ENCODE measurements around the gene EGFLAM. TPM values are rescaled to one million over a fixed set of nuclear protein-coding genes. Genes with fewer than 3 reads are reported as not detected.

Gene EGFLAM
- not detected for total RNA-seq

DNA sequence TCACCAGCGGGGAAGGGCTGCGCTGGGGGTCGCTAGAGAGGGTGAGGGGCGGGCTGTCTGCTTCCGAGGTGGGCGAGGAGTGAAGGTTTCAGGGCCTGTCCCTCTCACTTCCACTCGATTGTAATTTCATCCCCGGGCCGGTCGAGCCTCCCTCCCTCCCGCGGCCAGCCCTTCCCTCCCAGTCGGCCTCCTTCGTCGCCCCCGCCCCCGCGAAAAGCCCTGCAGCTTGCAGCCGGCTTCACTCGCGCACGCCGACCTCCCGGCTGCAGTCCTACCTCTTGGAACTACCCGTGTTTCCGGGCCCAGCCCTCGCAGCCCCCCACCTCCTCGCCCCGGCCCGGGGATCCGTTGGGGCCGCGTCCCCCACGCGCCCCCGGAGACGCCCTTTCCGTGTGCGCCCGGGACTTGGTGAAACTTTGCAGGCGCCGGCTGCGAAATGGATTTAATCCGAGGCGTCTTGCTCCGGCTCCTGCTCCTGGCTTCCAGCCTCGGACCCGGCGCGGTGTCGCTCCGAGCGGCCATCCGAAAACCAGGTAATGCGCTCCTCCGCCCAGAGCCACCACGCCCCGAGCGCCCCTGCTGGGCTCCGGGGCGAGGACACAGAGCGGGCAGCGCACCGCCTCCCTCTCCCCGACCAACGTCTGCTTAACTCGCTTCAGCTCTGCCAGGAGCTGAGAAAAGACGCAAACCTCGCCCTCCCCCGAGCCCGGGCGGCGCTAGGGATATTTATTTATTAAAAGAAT is at the start of gene EGFLAM:
Gene EGFLAM (plus strand): TSS at position 241 of the 743 bp plus-strand sequence. CDS start 196 bp downstream, at position 437.
- H3K27ac Mint-ChIP-seq: no peak within 1 kb of the TSS
- ChIA-PET POLR2A (no interaction called here), CTCF (interaction anchor here (1.6 kb wide), 1 partner anchor 13 kb away, joined by 5 read pairs; no protein-coding TSS in a partner anchor)
- H3K36me3 Mint-ChIP-seq (ENCODE audit: low read depth): no peaks in the 10 kb centered on the region
- H3K4me1 Mint-ChIP-seq: peaks cover 8% of the 10 kb centered on the region
- intact Hi-C loops (cut with DNase I, micrococcal nuclease): loop anchor here in 1 of 2 experiments (5.0 kb wide), 1 partner anchor 421 kb away; no protein-coding TSS in a partner anchor
- H3K27me3 Mint-ChIP-seq: peaks cover 55% of the 10 kb centered on the region
- H3K4me3 Mint-ChIP-seq: peak within 1 kb of the TSS; percentile 18
- ATAC-seq (peak; percentile 49), DNase-seq (peak; percentile 40)
- peaks cover 5% of the 10 kb centered on the region for H3K9me3 Mint-ChIP-seq (ENCODE audit: low read depth)

DNA sequence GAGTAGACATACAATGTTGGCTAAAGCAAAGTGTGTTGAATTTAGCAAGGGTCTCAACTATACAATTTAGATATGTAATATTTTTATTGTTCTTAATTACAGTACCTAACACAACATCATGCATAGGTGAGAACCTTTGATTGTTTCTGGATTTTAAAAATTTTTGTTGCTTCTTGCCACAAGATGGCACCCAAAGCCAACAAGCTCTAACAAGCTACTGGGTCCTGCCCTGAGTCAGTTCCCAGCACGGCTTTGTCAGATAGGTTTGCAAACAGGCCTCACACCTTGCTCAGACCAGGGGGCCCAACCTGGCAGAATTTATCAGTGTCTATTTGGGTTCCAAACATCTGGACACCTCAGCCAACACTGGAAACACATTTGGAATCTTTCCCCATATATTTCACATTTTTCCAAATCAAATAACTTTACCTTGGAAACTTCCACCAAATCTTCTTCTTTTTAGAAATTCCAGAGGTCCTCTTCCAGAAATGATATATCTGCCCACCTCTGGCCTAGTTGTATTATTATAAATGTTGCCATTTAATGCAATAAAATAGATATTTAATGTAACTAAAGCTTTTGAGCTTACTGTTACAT is 49.5 kb upstream of the EGFLAM start:
- H3K36me3 Mint-ChIP-seq (ENCODE audit: low read depth): no peaks in the 10 kb centered on the region
- CTCF ChIA-PET: interaction anchor here (1.0 to 1.3 kb wide), 2 partner anchors 57 to 102 kb away, joined by 3 to 5 read pairs; no protein-coding TSS in a partner anchor
- intact Hi-C loops (cut with DNase I, micrococcal nuclease): loop anchor here in 1 of 2 experiments (2.0 kb wide), 1 partner anchor 196 kb away; no protein-coding TSS in a partner anchor
- H3K4me1 Mint-ChIP-seq: no peaks in the 10 kb centered on the region
- H3K4me3 Mint-ChIP-seq: no peak overlapping the region
- peaks cover 7% of the 10 kb centered on the region for H3K27me3 Mint-ChIP-seq
- H3K9me3 Mint-ChIP-seq (ENCODE audit: low read depth): peaks cover 3% of the 10 kb centered on the region
- POLR2A ChIA-PET: no interaction called here
- ATAC-seq (no peak), DNase-seq (peak; percentile 40)
- no peak overlapping the region for H3K27ac Mint-ChIP-seq

- intact Hi-C loops (cut with DNase I, micrococcal nuclease): no loop called here
Measured at GRCh38 chr5:38210676-38211353, 47.5 kb upstream of the EGFLAM start.

GRCh38 chr5:38211354-38211710 is 47.0 kb upstream of the EGFLAM start:
- H3K27ac Mint-ChIP-seq: no peak overlapping the region
- no peaks in the 10 kb centered on the region for H3K36me3 Mint-ChIP-seq (ENCODE audit: low read depth)
- intact Hi-C loops (cut with DNase I, micrococcal nuclease): no loop called here
- H3K4me1 Mint-ChIP-seq: no peaks in the 10 kb centered on the region
- no peak for DNase-seq
- no peak overlapping the region for H3K4me3 Mint-ChIP-seq
- ATAC-seq: no peak
- ChIA-PET POLR2A (no interaction called here), CTCF (no interaction called here)
- peaks cover 3% of the 10 kb centered on the region for H3K9me3 Mint-ChIP-seq (ENCODE audit: low read depth)
- peaks cover 6% of the 10 kb centered on the region for H3K27me3 Mint-ChIP-seq

More at GRCh38 chr5:38210676-38211353, 47.5 kb upstream of the EGFLAM start:
- Mint-ChIP-seq H3K9me3 (ENCODE audit: low read depth) (peaks cover 3% of the 10 kb centered on the region), H3K36me3 (ENCODE audit: low read depth) (no peaks in the 10 kb centered on the region), H3K27ac (no peak overlapping the region), H3K27me3 (peaks cover 4% of the 10 kb centered on the region), H3K4me3 (no peak overlapping the region), H3K4me1 (no peaks in the 10 kb centered on the region)
- ChIA-PET POLR2A (no interaction called here), CTCF (no interaction called here)
- DNase-seq (no peak), ATAC-seq (no peak)

- no peak overlapping the region for H3K27ac Mint-ChIP-seq
- no peaks in the 10 kb centered on the region for H3K36me3 Mint-ChIP-seq (ENCODE audit: low read depth)
- no peak for ATAC-seq
- peaks cover 6% of the 10 kb centered on the region for H3K27me3 Mint-ChIP-seq
- no peak overlapping the region for H3K4me3 Mint-ChIP-seq
- ChIA-PET CTCF (interaction anchor here (1.0 kb wide), 1 partner anchor 20 kb away, joined by 3 read pairs; no protein-coding TSS in a partner anchor), POLR2A (no interaction called here)
- no peaks in the 10 kb centered on the region for H3K4me1 Mint-ChIP-seq
- DNase-seq: no peak
- intact Hi-C loops (cut with DNase I, micrococcal nuclease): no loop called here
- H3K9me3 Mint-ChIP-seq (ENCODE audit: low read depth): peaks cover 3% of the 10 kb centered on the region
Measured at GRCh38 chr5:38212307-38212706, 46.1 kb upstream of the EGFLAM start.

DNA sequence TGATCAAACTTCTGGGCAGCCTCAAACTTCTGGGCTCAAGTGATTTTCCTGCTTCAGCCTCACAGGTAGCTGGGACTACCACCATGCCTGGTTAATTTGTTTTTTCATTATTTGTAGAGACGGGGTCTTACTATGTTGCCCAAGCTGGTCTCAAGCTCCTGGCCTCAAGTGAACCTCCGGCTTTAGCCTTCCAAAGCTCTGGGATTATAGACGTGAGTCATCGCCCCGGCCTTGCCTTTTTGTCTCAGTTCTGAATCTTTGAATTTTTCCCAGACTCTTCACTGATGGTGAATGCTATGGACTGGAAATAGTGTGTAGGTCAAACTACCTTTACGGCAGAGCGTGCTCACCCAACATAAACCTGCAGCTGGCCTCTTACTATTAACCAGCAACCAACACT is 32.3 kb upstream of the EGFLAM start:
- no peaks in the 10 kb centered on the region for H3K9me3 Mint-ChIP-seq (ENCODE audit: low read depth)
- no peaks in the 10 kb centered on the region for H3K4me1 Mint-ChIP-seq
- no peak for DNase-seq

GRCh38 chr5:38228914-38229313 is 29.4 kb upstream of the EGFLAM start:
- ChIA-PET POLR2A (no interaction called here), CTCF (interaction anchor here (0.6 kb wide), 1 partner anchor 751 kb away, joined by 3 read pairs; no protein-coding TSS in a partner anchor)
- Mint-ChIP-seq H3K36me3 (ENCODE audit: low read depth) (no peaks in the 10 kb centered on the region), H3K9me3 (ENCODE audit: low read depth) (peaks cover under 1% of the 10 kb centered on the region), H3K4me1 (no peaks in the 10 kb centered on the region), H3K4me3 (no peak overlapping the region), H3K27me3 (peaks cover 6% of the 10 kb centered on the region), H3K27ac (no peak overlapping the region)
- ATAC-seq (no peak), DNase-seq (no peak)
- intact Hi-C loops (cut with DNase I, micrococcal nuclease): no loop called here

More for the DNA sequence above, 32.3 kb upstream of the EGFLAM start:
- Mint-ChIP-seq H3K27ac (no peak overlapping the region), H3K27me3 (peaks cover 5% of the 10 kb centered on the region), H3K4me3 (no peak overlapping the region), H3K36me3 (ENCODE audit: low read depth) (no peaks in the 10 kb centered on the region)
- ChIA-PET POLR2A (no interaction called here), CTCF (no interaction called here)
- no peak for ATAC-seq
- intact Hi-C loops (cut with DNase I, micrococcal nuclease): no loop called here

DNA sequence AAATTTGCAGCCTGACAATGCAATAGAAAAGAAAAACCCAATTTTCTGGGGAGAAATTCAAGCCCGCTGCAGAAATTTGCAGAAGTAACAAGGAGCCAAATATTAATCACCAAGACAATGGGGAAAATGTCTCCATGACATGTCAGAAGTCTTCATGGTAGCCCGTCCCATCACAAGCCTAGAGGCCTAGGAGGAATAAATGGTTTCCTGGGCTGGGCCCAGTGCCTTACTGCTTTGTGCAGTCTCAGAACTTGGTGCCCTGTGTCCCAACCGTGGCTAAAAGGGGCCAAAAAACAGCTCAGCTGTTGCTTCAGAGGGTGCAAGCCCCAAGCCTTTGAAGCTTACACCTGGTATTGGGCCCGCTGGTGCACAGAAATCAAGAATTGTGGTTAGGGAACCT is 23.6 kb upstream of the EGFLAM start:
- H3K4me3 Mint-ChIP-seq: no peak overlapping the region
- no peak for DNase-seq
- intact Hi-C loops (cut with DNase I, micrococcal nuclease): no loop called here
- ChIA-PET POLR2A (no interaction called here), CTCF (no interaction called here)
- no peaks in the 10 kb centered on the region for H3K4me1 Mint-ChIP-seq
- peaks cover 3% of the 10 kb centered on the region for H3K27me3 Mint-ChIP-seq
- H3K27ac Mint-ChIP-seq: no peak overlapping the region
- no peaks in the 10 kb centered on the region for H3K36me3 Mint-ChIP-seq (ENCODE audit: low read depth)
- no peak for ATAC-seq
- H3K9me3 Mint-ChIP-seq (ENCODE audit: low read depth): peaks cover 7% of the 10 kb centered on the region

DNA sequence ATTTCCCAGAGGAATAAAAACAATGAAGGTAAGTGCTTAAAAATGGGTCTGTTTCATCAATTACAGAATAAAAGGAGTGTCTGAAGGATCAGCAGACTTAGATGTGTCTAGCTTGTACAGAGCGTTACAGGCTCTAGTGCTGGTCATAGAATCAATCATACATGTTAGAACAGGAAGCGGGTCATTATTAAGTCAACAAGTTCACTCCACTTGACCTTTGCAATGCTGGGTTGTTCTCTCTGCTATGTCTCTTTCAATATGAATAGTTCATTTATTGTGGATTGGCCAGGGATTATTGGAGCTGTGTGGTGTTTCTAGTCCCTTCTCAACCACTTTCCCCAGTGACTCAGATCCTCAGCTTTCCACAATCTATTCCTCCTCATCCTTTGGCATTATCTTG is 20.7 kb upstream of the EGFLAM start:
- POLR2A ChIA-PET: no interaction called here
- peaks cover 10% of the 10 kb centered on the region for H3K27me3 Mint-ChIP-seq

DNA sequence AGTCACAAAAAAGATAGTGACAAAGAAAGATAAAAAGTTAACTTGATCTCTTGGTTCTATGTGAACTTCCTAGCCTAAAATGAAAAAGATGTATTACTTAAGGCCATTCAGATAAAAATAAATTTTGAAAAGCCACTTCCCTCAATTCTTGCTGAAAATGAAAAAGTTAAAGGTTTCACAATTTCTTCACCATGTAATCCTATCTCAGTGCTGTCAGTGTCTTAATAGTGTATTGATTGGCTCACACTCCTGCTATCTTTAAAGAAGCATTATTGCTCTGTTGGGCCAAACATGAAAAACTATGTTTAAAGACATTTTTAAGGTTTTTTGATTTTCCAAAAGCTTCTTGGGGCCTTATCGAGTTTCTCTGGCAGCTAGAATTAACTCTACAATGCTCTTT is 18.1 kb upstream of the EGFLAM start:
- ATAC-seq (no peak), DNase-seq (no peak)
- intact Hi-C loops (cut with DNase I, micrococcal nuclease): no loop called here
- no peak overlapping the region for H3K4me3 Mint-ChIP-seq
- POLR2A ChIA-PET: no interaction called here
- peaks cover 9% of the 10 kb centered on the region for H3K27me3 Mint-ChIP-seq
- no peaks in the 10 kb centered on the region for H3K36me3 Mint-ChIP-seq (ENCODE audit: low read depth)
- peaks cover 2% of the 10 kb centered on the region for H3K9me3 Mint-ChIP-seq (ENCODE audit: low read depth)
- no peaks in the 10 kb centered on the region for H3K4me1 Mint-ChIP-seq
- no peak overlapping the region for H3K27ac Mint-ChIP-seq
- CTCF ChIA-PET: interaction anchor here (0.7 to 1.4 kb wide), 2 partner anchors 9 to 180 kb away, joined by 3 to 4 read pairs; no protein-coding TSS in a partner anchor

More for the DNA sequence above, 20.7 kb upstream of the EGFLAM start:
- intact Hi-C loops (cut with DNase I, micrococcal nuclease): no loop called here
- CTCF ChIA-PET: interaction anchor here (1.2 kb wide), 1 partner anchor 11 kb away, joined by 3 read pairs; no protein-coding TSS in a partner anchor
- no peak for DNase-seq
- no peaks in the 10 kb centered on the region for H3K36me3 Mint-ChIP-seq (ENCODE audit: low read depth)
- H3K9me3 Mint-ChIP-seq (ENCODE audit: low read depth): peaks cover 7% of the 10 kb centered on the region
- H3K4me3 Mint-ChIP-seq: no peak overlapping the region
- H3K4me1 Mint-ChIP-seq: no peaks in the 10 kb centered on the region
- no peak overlapping the region for H3K27ac Mint-ChIP-seq
- no peak for ATAC-seq

GRCh38 chr5:38241655-38242054 is 16.7 kb upstream of the EGFLAM start:
- POLR2A ChIA-PET: no interaction called here
- Mint-ChIP-seq H3K27ac (no peak overlapping the region), H3K9me3 (ENCODE audit: low read depth) (no peaks in the 10 kb centered on the region), H3K27me3 (peaks cover 13% of the 10 kb centered on the region), H3K36me3 (ENCODE audit: low read depth) (no peaks in the 10 kb centered on the region), H3K4me1 (no peaks in the 10 kb centered on the region), H3K4me3 (no peak overlapping the region)
- intact Hi-C loops (cut with DNase I, micrococcal nuclease): no loop called here
- CTCF ChIA-PET: interaction anchor here (0.6 kb wide), 1 partner anchor 48 kb away, joined by 4 read pairs; no protein-coding TSS in a partner anchor
- DNase-seq (no peak), ATAC-seq (no peak)
